ENCODE results near the gene HYAL2.

Gene HYAL2

DNA sequence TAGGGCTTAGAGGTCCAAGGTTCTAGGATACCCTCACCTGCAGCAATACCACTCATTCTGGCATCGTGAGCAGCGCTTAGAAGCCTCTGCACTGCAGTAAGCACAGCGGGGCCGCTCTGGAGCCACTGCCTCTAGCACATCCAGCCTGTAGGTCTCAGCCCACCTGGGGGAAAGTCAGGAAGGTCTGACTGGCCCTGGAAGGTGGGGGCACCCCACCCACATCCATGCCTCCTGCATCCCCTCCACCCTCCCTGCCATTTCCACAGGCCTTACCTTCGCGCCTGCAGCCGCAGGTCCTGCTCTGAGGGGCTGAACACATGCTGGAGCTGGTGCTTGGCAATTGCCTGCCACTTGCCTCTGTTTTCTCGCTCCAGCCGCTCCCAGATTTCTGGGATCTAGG, 19.0 kb upstream of the HYAL2 start:
- H3K27me3 ChIP-seq (replicated peaks): no peaks in the 10 kb centered on the region
- in situ Hi-C loops (cut with HindIII; ENCODE audit: low pct_ligation_motif_present, low sequenced_read_pairs): no loop called here
- no peak for DNase-seq
- peak overlapping the region; percentile 57 for H3K4me3 ChIP-seq (ENCODE audit: low read depth, low read length)
- TF ChIP-seq, protein P1, sequence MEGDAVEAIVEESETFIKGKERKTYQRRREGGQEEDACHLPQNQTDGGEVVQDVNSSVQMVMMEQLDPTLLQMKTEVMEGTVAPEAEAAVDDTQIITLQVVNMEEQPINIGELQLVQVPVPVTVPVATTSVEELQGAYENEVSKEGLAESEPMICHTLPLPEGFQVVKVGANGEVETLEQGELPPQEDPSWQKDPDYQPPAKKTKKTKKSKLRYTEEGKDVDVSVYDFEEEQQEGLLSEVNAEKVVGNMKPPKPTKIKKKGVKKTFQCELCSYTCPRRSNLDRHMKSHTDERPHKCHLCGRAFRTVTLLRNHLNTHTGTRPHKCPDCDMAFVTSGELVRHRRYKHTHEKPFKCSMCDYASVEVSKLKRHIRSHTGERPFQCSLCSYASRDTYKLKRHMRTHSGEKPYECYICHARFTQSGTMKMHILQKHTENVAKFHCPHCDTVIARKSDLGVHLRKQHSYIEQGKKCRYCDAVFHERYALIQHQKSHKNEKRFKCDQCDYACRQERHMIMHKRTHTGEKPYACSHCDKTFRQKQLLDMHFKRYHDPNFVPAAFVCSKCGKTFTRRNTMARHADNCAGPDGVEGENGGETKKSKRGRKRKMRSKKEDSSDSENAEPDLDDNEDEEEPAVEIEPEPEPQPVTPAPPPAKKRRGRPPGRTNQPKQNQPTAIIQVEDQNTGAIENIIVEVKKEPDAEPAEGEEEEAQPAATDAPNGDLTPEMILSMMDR (IDR thresholded peaks at IDR 0.05; ENCODE audit: low read depth, low read length, missing control alignments): no peak
- H3K27ac ChIP-seq: no peak overlapping the region
- H3K36me3 ChIP-seq (replicated peaks): no peaks in the 10 kb centered on the region

- peak within 1 kb of the TSS; percentile 57 for H3K4me3 ChIP-seq (ENCODE audit: low read depth, low read length)
- H3K27me3 ChIP-seq (replicated peaks): no peaks in the 10 kb centered on the region
- no peak for DNase-seq
- TF ChIP-seq, protein P1 (IDR thresholded peaks at IDR 0.05; ENCODE audit: low read depth, low read length, missing control alignments): no peak
- H3K27ac ChIP-seq: peak within 1 kb of the TSS; percentile 45
- H3K36me3 ChIP-seq (replicated peaks): no peaks in the 10 kb centered on the region
- in situ Hi-C loops (cut with HindIII; ENCODE audit: low pct_ligation_motif_present, low sequenced_read_pairs): no loop called here
Observed at GRCh38 chr3:50340448-50341329, 18.1 kb upstream of the HYAL2 start, which contains the start of gene RASSF1. Gene RASSF1, minus strand, starts transcription at chr3:50340836. Its CDS starts 31 bp downstream, at chr3:50340805.

GRCh38 chr3:50340147-50340447, 17.6 kb upstream of the HYAL2 start:
- H3K27ac ChIP-seq: peak overlapping the region; percentile 45
- H3K36me3 ChIP-seq (replicated peaks): no peaks in the 10 kb centered on the region
- no peaks in the 10 kb centered on the region for H3K27me3 ChIP-seq (replicated peaks)
- H3K4me3 ChIP-seq (ENCODE audit: low read depth, low read length): peak overlapping the region; percentile 57
- TF ChIP-seq, protein P1 (IDR thresholded peaks at IDR 0.05; ENCODE audit: low read depth, low read length, missing control alignments): no peak
- no peak for DNase-seq
- in situ Hi-C loops (cut with HindIII; ENCODE audit: low pct_ligation_motif_present, low sequenced_read_pairs): no loop called here

GRCh38 chr3:50339485-50340146, 17.1 kb upstream of the HYAL2 start:
- TF ChIP-seq, protein P1 (IDR thresholded peaks at IDR 0.05; ENCODE audit: low read depth, low read length, missing control alignments): no peak
- no peaks in the 10 kb centered on the region for H3K36me3 ChIP-seq (replicated peaks)
- peak overlapping the region; percentile 45 for H3K27ac ChIP-seq
- peak; percentile 63 for DNase-seq
- no peaks in the 10 kb centered on the region for H3K27me3 ChIP-seq (replicated peaks)
- in situ Hi-C loops (cut with HindIII; ENCODE audit: low pct_ligation_motif_present, low sequenced_read_pairs): no loop called here
- peak overlapping the region; percentile 57 for H3K4me3 ChIP-seq (ENCODE audit: low read depth, low read length)

GRCh38 chr3:50338965-50339364, 16.4 kb upstream of the HYAL2 start:
- no peak for DNase-seq
- in situ Hi-C loops (cut with HindIII; ENCODE audit: low pct_ligation_motif_present, low sequenced_read_pairs): no loop called here
- no peaks in the 10 kb centered on the region for H3K36me3 ChIP-seq (replicated peaks)
- no peaks in the 10 kb centered on the region for H3K27me3 ChIP-seq (replicated peaks)
- H3K4me3 ChIP-seq (ENCODE audit: low read depth, low read length): no peak overlapping the region
- H3K27ac ChIP-seq: no peak overlapping the region
- TF ChIP-seq, protein P1 (IDR thresholded peaks at IDR 0.05; ENCODE audit: low read depth, low read length, missing control alignments): no peak
